ENCODE measurements around the gene ZNF688. TPM values are rescaled to one million over a fixed set of nuclear protein-coding genes. Genes with fewer than 3 reads are reported as not detected.
"Not testable (repeated sequence)": the region's sequence is repeated elsewhere in the genome, so short reads cannot be mapped to it uniquely, and the experiment has no call there.

The ZNF688 gene
- total RNA-seq, 2 donors from 2014 or later = 14.5 TPM

DNA sequence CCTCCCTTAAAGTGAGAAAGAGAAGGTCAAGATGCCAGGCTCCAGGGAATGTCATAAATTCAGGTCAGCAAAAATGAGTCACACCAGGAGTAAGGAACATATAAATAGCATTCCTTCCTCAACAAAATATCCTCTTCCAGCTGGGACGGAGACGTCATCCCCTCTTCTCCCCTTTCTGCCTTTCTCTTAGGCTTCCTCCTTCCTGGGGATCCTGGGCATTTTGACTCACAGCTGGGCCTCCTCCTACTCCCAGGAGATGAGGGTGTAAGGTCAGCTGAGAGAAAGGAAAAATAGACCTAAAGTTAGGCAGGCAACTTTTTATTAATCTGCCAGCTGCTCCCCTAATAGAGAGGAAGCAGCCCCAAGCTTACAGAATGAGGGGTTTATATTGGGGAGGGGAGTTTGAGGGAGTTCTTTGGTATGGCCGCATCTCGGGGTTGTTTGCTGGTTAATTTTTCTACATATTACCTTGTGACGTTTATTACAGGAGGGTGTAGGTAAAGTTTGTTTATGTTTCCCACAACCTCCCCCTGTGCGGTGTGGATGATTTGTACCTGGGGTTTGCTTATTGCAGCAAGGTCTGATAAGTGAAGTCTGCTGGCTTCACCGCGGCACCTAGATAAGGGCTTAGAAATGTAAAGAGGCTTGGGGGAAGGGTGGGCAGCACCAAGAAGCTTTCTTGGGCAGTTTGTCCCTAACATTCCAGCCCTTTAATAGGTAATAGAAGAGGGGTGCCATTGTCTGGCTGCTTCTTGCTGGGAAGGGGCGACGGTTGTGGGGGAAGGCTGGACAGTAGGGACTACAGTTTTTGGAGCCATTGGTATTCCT lies 29.8 kb downstream of the ZNF688 start:
- Mint-ChIP-seq H3K27me3 (ENCODE audit: low read depth) (no peaks in the 10 kb centered on the region), H3K36me3 (ENCODE audit: insufficient read depth in 2 of 2) (peaks cover 2 to 5% of the 10 kb centered on the region in 2 donors), H3K4me1 (ENCODE audit: low read depth) (peaks cover 25% of the 10 kb centered on the region), H3K9me3 (no peaks in the 10 kb centered on the region), H3K4me3 (no peak overlapping the region), H3K27ac (no peak overlapping the region)
- DNase-seq = no peak
- no peak for ATAC-seq (replicated peaks in 1 of 2)

DNA sequence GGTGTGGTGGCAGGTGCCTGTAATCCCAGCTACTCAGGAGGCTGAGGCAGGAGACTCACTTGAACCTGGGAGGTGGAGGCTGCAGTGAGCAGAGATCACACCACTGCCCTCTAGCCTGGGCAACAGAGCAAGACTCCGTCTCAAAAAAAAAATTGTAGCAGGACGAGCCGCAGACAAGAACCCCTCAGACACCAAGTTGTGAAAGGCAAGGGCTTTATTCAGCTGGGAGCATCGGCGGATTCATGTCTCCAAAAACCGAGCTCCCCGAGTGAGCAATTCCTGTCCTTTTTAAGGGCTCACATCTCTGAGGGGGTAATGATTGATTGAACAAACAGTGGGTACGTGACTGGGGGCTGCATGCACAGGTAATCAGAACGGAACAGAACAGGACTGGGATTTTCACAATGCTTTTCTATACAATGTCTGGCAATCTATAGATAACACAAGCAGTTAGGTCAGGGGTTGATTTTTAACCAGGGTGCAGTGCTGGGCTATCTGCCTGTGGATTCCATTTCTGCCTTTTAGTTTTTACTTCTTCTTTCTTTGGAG lies 30.5 kb downstream of the ZNF688 start:
- ATAC-seq (replicated peaks in 1 of 2); H3K27me3 Mint-ChIP-seq (ENCODE audit: low read depth); H3K9me3 Mint-ChIP-seq; H3K4me3 Mint-ChIP-seq; DNase-seq; H3K27ac Mint-ChIP-seq; H3K36me3 Mint-ChIP-seq (ENCODE audit: insufficient read depth in 2 of 2): not testable (repeated sequence)
- peaks cover 32% of the 10 kb centered on the region for H3K4me1 Mint-ChIP-seq (ENCODE audit: low read depth)

DNA sequence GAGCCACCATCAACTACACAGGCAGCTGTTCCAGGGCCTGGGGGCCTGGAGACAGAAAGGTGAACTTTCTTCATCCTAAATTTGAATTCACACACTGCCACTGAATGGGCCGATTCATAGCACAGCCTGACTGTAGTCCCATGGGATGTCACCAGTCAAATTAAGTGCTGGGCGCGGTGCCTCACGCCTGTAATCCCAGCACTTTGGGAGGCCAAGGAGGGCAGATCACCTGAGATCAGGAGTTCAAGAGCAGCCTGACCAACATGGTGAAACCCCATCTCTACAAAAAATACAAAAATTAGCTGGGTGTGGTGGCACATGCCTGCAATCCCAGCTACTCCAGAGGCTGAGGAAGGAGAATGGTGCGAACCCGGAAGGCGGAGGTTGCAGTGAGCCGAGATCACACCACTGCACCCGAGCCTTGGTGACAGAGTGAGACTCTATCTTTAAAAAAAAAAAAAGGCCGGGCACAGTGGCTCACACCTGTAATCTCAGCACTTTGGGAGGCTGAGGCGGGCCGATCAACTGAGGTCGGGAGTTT lies 31.5 kb downstream of the ZNF688 start:
- peaks cover 36% of the 10 kb centered on the region for H3K4me1 Mint-ChIP-seq (ENCODE audit: low read depth)
- not testable (repeated sequence) for H3K27ac Mint-ChIP-seq; H3K9me3 Mint-ChIP-seq; ATAC-seq (replicated peaks in 1 of 2); H3K36me3 Mint-ChIP-seq (ENCODE audit: insufficient read depth in 2 of 2); H3K27me3 Mint-ChIP-seq (ENCODE audit: low read depth); H3K4me3 Mint-ChIP-seq; DNase-seq

DNA sequence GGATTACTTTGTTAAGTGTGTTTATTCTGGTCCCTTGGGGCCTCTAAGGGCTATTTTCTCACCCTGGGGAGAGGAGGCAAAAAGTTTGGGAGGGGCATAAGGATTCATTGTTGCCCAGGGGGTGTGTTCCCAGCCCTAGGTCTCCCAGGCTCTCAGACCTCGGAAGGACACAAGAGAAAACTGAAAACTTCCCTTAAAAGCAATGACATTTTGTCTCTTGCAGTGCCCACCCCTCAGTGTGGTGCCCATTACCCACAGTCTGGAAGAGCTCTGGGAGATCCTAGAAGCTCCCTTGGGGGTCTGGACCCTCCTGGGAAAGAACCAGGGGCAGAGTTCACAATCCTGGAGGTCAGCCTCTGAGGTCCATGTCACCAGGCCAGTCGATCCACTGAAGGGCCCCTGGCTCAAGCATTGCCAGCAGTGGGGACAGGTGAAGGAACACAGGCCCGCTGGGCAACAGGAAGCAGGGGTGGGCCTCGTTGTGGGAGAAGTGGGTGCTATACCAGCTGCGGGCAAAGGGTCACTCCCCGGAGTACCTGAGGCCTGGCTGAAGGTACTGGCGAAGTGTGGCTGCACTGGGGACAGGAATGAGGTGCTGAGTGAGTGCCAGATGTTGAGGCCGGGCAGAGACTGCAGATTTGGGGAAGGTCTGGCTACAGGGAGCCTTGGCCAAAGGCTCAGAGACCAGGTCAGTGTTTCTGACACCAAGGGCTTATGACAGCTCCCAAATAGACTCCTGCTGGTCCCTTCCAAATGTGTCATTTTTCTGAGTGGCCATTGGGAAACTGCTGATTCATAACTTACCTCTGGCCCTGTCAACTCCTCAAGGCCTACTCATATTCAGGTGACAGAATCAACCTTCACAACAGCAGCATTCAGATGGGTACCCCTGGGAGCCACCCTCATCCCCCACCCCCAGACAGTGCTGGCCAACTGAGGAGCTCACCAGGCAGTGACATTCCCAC lies 32.2 kb downstream of the ZNF688 start:
- H3K4me3 Mint-ChIP-seq = no peak overlapping the region
- DNase-seq (no peak), ATAC-seq (replicated peaks in 1 of 2) (no peak)
- no peaks in the 10 kb centered on the region for H3K27me3 Mint-ChIP-seq (ENCODE audit: low read depth)
- no peak overlapping the region for H3K27ac Mint-ChIP-seq
- H3K9me3 Mint-ChIP-seq = no peaks in the 10 kb centered on the region
- peaks cover 36% of the 10 kb centered on the region for H3K4me1 Mint-ChIP-seq (ENCODE audit: low read depth)
- peaks cover 6 to 11% of the 10 kb centered on the region in 2 donors for H3K36me3 Mint-ChIP-seq (ENCODE audit: insufficient read depth in 2 of 2)

DNA sequence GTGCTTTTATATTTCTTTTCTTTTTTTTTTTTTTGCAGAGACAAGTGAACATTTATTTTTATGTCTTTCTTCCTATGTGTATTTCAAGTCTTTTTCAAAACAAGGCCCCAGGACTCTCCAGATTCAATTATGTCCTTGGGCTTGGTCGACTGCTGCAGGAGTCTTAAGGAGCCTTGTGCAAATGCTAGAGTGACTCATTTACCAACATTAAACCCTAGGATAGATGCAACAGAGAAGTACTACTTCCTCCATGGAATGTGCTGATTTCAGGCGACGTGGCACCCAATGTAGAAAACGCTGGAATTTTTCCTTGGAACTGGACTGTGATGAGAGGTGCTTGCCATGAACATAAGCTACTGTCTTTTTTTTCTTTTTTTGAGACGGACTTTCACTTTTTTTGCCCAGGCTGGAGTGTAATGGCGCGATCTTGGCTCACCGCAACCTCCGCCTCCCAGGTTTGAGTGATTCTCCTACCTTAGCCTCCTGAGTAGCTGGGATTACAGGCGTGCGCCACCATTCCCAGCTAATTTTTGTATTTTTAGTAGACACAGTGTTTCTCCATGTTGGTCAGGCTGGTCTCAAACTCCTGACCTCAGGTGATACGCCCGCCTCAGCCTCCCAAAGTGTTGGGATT lies 35.0 kb downstream of the ZNF688 start:
- not testable (repeated sequence) for H3K27me3 Mint-ChIP-seq (ENCODE audit: low read depth); DNase-seq; H3K9me3 Mint-ChIP-seq; ATAC-seq (replicated peaks in 1 of 2)
- Mint-ChIP-seq H3K36me3 (ENCODE audit: insufficient read depth in 2 of 2) (peaks cover 6 to 15% of the 10 kb centered on the region in 2 donors), H3K4me3 (peak overlapping the region; percentile 95 to 99), H3K27ac (peak overlapping the region; percentile 98), H3K4me1 (ENCODE audit: low read depth) (peaks cover 42% of the 10 kb centered on the region)

DNA sequence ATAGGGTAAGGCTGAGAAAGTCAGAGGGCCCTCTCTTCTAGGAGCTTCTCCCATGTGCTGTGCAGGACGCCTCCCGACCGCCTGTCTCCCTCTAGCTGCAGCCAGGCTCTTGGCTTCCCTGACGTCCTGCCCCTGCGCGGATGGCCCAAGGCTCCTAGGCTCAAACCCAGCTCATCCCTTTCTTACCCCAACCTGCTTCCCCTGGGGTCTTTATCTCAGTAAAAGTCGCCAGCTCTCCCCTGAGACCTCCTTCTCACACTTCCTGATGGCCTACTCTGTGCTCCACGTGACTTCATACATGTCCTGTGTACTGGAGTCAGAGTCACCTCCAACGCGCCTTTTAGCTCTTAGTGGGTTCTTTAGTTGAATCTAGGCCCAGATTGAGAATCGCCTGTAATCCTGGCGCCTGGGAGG lies 35.7 kb downstream of the ZNF688 start:
- Mint-ChIP-seq H3K27me3 (ENCODE audit: low read depth) (no peaks in the 10 kb centered on the region), H3K36me3 (ENCODE audit: insufficient read depth in 2 of 2) (peaks cover 6 to 19% of the 10 kb centered on the region in 2 donors), H3K9me3 (no peaks in the 10 kb centered on the region), H3K4me3 (peak overlapping the region; percentile 95 to 99), H3K4me1 (ENCODE audit: low read depth) (peaks cover 49% of the 10 kb centered on the region), H3K27ac (peak overlapping the region; percentile 98)
- ATAC-seq (replicated peaks in 1 of 2) = peak; percentile 74 to 78
- peak; percentile 75 to 77 for DNase-seq

DNA sequence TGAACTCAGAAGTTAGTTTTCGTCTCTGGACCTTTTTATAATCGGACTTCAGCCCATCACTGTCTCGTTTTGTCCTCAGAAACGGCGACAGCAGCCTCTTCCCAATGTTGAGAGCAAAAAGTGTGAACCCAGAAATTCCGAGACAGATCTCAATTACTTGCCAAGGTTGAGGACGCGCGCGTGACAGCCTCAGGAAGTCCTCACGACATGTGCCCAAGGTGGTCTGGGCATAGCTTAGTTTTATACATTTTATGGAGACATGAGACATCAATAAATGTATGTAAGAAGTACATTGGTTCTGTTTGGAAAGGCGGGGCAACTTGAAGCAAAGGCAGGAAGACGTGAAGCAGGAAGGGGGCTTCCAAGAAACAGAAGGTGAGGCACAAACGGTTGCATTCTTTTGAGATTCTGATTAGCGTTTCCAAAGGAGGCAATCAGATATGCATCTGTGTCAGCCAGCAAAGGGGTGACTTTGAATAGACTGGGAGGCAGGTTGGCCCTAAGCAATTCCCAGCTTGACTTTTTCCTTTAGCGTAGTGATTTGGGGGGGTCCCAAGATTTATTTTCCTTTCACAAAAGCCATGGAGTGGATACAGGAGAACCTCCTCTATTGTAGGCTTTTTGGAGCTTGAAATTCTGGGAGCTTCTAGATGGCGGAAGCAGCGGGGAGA lies 36.3 kb downstream of the ZNF688 start:
- peak; percentile 16 to 21 for ATAC-seq (replicated peaks in 1 of 2)
- H3K27ac Mint-ChIP-seq = peak overlapping the region; percentile 98
- H3K4me1 Mint-ChIP-seq (ENCODE audit: low read depth) = peaks cover 54% of the 10 kb centered on the region
- no peaks in the 10 kb centered on the region for H3K27me3 Mint-ChIP-seq (ENCODE audit: low read depth)
- H3K4me3 Mint-ChIP-seq = peak overlapping the region; percentile 95 to 99
- DNase-seq = no peak
- H3K36me3 Mint-ChIP-seq (ENCODE audit: insufficient read depth in 2 of 2) = peaks cover 6 to 19% of the 10 kb centered on the region in 2 donors
- H3K9me3 Mint-ChIP-seq = no peaks in the 10 kb centered on the region

DNA sequence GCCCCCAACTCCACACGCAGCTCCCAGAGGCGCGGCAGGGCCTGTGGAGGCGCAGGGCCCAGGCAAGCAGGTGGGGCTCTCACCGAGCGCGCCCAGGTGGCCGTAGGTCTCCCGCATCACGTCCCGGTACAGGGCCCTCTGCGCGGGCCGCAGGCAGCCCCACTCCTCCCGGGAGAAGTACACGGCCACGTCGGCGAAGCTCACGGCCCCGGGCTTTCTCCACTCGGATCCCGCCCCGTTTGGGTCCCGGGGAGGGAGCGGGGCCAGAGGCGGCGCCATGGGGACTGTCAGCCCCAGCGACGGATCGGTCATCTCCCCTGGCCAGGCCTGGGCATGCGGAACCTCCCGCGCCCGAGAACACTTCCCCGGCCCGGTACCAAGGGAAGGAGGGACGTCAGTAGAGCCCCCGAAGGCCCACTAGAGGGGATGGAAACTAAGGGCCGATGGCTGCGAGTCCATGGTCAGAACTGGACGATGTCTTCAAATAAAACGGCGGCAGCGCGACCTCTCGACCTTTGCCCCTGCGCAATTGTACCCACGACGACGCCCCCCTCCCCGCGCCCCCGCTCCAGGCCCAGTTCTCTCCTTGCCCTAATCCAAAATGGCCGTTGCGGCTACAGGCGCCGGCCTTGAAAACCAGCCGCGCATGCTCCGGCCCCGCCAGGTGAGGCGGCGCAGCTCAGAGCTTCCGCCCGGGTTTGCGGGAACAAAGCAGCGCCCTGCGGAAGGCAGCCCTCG lies 37.0 kb downstream of the ZNF688 start, which contains the start of gene ZNF747:
Gene ZNF747, minus strand, starts transcription at position 491 of the 738 bp plus-strand sequence. Its CDS starts 179 bp downstream, at position 312.
- Mint-ChIP-seq H3K9me3 (no peaks in the 10 kb centered on the region), H3K4me3 (peak within 1 kb of the TSS; percentile 95 to 99), H3K27ac (peak within 1 kb of the TSS; percentile 98), H3K36me3 (ENCODE audit: insufficient read depth in 2 of 2) (peaks cover 6 to 19% of the 10 kb centered on the region in 2 donors), H3K27me3 (ENCODE audit: low read depth) (no peaks in the 10 kb centered on the region), H3K4me1 (ENCODE audit: low read depth) (peaks cover 61% of the 10 kb centered on the region)
- DNase-seq (peak; percentile 92 to 94), ATAC-seq (replicated peaks in 1 of 2) (peak; percentile 80 to 85)

DNA sequence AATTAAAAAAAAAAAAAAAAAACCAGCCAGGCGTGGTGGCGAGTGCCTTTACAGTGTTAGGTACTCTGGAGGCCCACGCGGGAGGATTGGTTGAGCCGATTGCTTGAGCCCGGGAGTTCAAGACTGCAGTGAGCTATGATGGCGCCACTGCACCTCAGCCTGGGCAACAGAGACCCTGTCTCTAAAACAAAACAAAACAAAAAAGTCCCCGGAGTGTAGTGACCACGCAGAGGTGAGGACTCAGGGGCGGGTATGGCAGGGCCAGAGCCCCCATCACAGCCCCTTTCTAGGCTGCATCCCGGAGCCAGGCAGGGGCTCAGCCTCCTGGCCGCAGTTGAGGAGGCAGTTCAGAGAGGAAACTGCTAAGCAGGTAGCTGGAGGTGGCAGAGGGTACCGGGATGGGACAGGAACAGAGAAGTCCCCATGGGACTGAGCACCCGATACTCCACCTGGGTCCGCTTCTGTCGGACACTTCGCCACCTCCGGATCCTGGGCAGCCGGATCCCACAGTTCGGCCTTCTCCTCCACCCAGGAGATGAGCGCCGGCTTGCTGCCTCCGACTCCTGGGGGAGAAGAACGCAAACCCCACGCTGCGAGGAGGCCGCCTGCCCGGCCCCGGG lies 37.7 kb downstream of the ZNF688 start:
- DNase-seq (no peak), ATAC-seq (replicated peaks in 1 of 2) (peak in 1 of 2 donors; percentile 3)
- Mint-ChIP-seq H3K4me3 (peak overlapping the region; percentile 95 to 99), H3K36me3 (ENCODE audit: insufficient read depth in 2 of 2) (peaks cover 6 to 17% of the 10 kb centered on the region in 2 donors), H3K27ac (peak overlapping the region; percentile 94), H3K9me3 (no peaks in the 10 kb centered on the region), H3K4me1 (ENCODE audit: low read depth) (peaks cover 63% of the 10 kb centered on the region), H3K27me3 (ENCODE audit: low read depth) (no peaks in the 10 kb centered on the region)

DNA sequence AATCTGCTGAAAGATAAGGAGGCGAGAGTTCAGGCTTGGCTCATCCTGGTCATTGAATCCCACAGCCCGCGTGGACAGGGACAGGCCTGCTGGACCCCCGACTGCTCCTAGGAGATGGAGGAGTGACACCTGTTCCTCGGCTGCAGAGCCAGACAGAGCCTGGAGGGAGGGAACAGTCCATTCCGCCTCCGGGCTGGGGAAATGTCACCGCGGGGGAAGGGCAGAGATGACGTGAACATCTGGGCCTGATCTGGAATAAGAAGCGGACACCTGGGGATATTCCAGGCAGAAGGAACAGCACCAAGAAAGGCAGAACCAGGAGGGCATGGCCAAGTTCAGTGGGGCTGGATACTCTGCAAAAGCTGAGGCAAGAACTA lies 38.4 kb downstream of the ZNF688 start:
- H3K27me3 Mint-ChIP-seq (ENCODE audit: low read depth) = no peaks in the 10 kb centered on the region
- peak overlapping the region; percentile 90 for H3K27ac Mint-ChIP-seq
- peak overlapping the region; percentile 81 to 99 for H3K4me3 Mint-ChIP-seq
- DNase-seq (no peak), ATAC-seq (replicated peaks in 1 of 2) (no peak)
- H3K36me3 Mint-ChIP-seq (ENCODE audit: insufficient read depth in 2 of 2) = peaks cover 6 to 17% of the 10 kb centered on the region in 2 donors
- H3K9me3 Mint-ChIP-seq = no peaks in the 10 kb centered on the region
- H3K4me1 Mint-ChIP-seq (ENCODE audit: low read depth) = peaks cover 59% of the 10 kb centered on the region
